ENCODE measurements around the gene PLD1. TPM values are rescaled to one million over a fixed set of nuclear protein-coding genes. Genes with fewer than 3 reads are reported as not detected.

Gene PLD1
- total RNA-seq, 4 donors from 2014 or later = 30.9 to 67.9 (median 56.0) TPM

DNA sequence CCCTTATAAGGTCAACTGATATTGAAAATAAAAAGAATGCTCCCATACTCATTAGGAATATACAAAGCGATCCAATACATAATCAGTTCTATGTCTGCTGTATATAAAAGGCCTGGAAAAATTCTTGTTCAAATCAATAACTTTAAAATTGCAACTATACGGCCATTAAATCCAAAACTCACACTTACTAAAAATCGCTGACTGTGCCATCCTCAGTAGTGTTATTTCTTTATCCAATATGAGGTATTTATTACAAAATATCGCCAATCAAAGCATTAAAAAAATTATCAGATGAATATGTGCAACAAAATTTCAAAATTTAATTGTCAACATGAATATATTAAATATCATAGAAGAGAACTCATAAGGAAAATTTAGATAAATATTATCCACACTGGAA, 146.5 kb downstream of the PLD1 start:
- WGBS, 2 donors = 84 to 93% methylated on average over 4 of the region's 4 CpGs
- peaks cover 0 to 100% (median 7%) of the 10 kb centered on the region in 3 donors for H3K36me3 ChIP-seq

DNA sequence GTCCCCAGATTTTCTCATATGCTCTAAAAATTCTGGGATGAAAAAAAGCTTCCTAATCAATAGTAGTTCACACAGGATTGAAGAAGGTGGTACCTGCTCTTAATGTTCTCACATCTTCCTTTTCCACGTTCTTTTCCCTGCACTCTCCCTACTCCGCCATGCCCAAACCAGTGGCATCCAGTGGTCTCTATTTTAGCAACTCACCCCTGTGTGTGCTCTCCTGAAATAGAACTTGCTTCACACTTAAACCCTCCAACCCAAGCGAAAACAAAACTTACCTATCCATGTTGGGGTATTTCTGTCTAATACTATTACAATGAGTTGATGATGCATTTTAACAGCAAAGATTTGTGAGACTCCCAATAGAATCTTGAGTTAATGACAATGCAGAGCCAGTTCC, 148.8 kb downstream of the PLD1 start:
- 85 to 94% methylated on average over 3 of the region's 3 CpGs for WGBS, 2 donors
- H3K36me3 ChIP-seq = peaks cover 5 to 98% (median 7%) of the 10 kb centered on the region in 3 donors

More for the DNA sequence above, 146.5 kb downstream of the PLD1 start:
- no peak for DNase-seq
- no peak overlapping the region for H3K27ac ChIP-seq
- H3K4me1 ChIP-seq = peaks cover 0 to 22% (median 0%) of the 10 kb centered on the region in 3 donors
- no peak overlapping the region for H3K4me3 ChIP-seq
- H3K27me3 ChIP-seq = no peaks in the 10 kb centered on the region
- no peaks in the 10 kb centered on the region for H3K9me3 ChIP-seq
- intact Hi-C loops (cut with DNase I) = no loop called here
- TF ChIP-seq, protein P1, sequence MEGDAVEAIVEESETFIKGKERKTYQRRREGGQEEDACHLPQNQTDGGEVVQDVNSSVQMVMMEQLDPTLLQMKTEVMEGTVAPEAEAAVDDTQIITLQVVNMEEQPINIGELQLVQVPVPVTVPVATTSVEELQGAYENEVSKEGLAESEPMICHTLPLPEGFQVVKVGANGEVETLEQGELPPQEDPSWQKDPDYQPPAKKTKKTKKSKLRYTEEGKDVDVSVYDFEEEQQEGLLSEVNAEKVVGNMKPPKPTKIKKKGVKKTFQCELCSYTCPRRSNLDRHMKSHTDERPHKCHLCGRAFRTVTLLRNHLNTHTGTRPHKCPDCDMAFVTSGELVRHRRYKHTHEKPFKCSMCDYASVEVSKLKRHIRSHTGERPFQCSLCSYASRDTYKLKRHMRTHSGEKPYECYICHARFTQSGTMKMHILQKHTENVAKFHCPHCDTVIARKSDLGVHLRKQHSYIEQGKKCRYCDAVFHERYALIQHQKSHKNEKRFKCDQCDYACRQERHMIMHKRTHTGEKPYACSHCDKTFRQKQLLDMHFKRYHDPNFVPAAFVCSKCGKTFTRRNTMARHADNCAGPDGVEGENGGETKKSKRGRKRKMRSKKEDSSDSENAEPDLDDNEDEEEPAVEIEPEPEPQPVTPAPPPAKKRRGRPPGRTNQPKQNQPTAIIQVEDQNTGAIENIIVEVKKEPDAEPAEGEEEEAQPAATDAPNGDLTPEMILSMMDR (IDR thresholded peaks at IDR 0.05) = no peak
- TF ChIP-seq POLR2A (IDR thresholded peaks at IDR 0.05) = no peak

DNA sequence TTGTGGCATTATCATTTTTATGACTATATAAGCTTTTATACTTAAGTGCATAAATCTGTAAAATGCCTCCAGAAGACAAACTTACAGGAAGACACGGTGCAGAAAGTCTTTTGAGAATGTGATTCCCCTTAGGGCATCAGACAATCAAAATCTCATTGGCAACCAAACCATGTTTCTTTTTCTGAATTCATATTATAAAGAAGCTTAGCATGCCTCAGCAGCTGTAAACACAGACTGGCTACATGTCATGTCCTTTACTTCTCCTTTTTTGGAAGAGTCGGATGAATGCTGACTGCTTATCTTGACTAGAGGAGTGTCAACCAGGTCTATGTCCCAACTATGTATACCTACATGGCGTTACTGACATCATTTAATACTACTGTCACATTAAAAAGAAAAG, 150.1 kb downstream of the PLD1 start:
- peaks cover 5 to 89% (median 7%) of the 10 kb centered on the region in 3 donors for H3K36me3 ChIP-seq
- no peak for DNase-seq
- peak overlapping the region in 1 of 4 donors; percentile 13 for H3K27ac ChIP-seq
- peaks cover 0 to 27% (median 2%) of the 10 kb centered on the region in 3 donors for H3K4me1 ChIP-seq
- intact Hi-C loops (cut with DNase I) = no loop called here
- 36 to 39% methylated on average over 3 of the region's 3 CpGs for WGBS, 2 donors
- no peak for TF ChIP-seq POLR2A (IDR thresholded peaks at IDR 0.05)
- TF ChIP-seq, protein P1 (IDR thresholded peaks at IDR 0.05) = no peak
- H3K27me3 ChIP-seq = no peaks in the 10 kb centered on the region
- H3K9me3 ChIP-seq = no peaks in the 10 kb centered on the region
- no peak overlapping the region for H3K4me3 ChIP-seq

More for the DNA sequence above, 148.8 kb downstream of the PLD1 start:
- DNase-seq = no peak
- peaks cover 0 to 23% (median 0%) of the 10 kb centered on the region in 3 donors for H3K4me1 ChIP-seq
- no peak overlapping the region for H3K4me3 ChIP-seq
- no peak overlapping the region for H3K27ac ChIP-seq
- no peaks in the 10 kb centered on the region for H3K9me3 ChIP-seq
- intact Hi-C loops (cut with DNase I) = no loop called here
- H3K27me3 ChIP-seq = no peaks in the 10 kb centered on the region
- TF ChIP-seq, protein P1 (IDR thresholded peaks at IDR 0.05) = no peak
- no peak for TF ChIP-seq POLR2A (IDR thresholded peaks at IDR 0.05)

DNA sequence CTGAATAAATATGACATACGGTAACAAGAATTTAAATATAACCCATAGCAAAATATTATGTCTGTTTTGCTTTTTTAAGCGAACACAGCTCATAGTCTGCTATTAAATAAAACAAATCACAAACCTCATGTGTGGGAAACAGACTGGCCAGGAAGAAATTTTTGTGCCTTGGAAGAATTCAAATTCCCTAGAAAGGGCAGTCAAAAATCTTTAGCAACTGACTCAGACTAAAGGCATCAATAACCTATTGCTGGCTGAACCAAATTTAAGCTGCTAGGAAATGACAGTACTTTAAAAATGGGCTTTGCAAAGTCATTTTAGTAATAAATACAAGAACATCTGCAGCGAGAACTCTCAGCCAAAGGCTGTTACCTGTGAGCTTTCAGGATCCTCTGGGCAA, 151.4 kb downstream of the PLD1 start:
- 83 to 91% methylated on average over 3 of the region's 3 CpGs for WGBS, 2 donors
- Histone ChIP-seq H3K4me1 (peaks cover 4 to 40% (median 14%) of the 10 kb centered on the region in 3 donors), H3K9me3 (no peaks in the 10 kb centered on the region), H3K27ac (peak overlapping the region in 1 of 4 donors; percentile 2), H3K4me3 (no peak overlapping the region), H3K36me3 (peaks cover 5 to 79% (median 7%) of the 10 kb centered on the region in 3 donors), H3K27me3 (no peaks in the 10 kb centered on the region)
- intact Hi-C loops (cut with DNase I) = no loop called here
- no peak for TF ChIP-seq POLR2A (IDR thresholded peaks at IDR 0.05)
- DNase-seq = no peak

DNA sequence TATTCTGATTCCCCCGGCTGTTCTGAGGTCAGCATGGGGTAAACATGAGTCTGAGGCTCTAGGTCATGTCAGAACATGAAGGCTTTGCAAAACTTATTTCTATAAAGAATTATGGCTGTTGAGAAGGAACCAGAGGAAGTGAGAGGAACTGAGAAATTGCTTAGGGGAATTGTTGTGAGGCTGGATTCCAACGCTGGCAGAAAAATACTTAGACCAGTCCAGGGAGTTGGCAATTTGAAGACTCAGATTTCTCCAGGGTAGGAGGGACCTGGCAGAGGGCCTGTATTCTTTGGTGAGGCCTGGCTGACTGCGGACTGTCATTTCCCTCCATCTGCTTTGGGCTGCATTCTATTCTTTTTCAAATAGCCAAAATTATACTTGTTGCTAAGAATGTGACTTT, 155.5 kb downstream of the PLD1 start:
- intact Hi-C loops (cut with DNase I) = no loop called here
- TF ChIP-seq, protein P1 (IDR thresholded peaks at IDR 0.05) = no peak
- no peak for TF ChIP-seq POLR2A (IDR thresholded peaks at IDR 0.05)
- WGBS, 2 donors = 5 to 9% methylated on average over 3 of the region's 3 CpGs

More for the DNA sequence above, 155.5 kb downstream of the PLD1 start:
- peaks cover 0 to 69% (median 5%) of the 10 kb centered on the region in 3 donors for H3K36me3 ChIP-seq
- no peaks in the 10 kb centered on the region for H3K9me3 ChIP-seq
- H3K27ac ChIP-seq = peak overlapping the region; percentile 46 to 72 (median 56)
- no peak overlapping the region for H3K4me3 ChIP-seq
- no peak for DNase-seq
- H3K4me1 ChIP-seq = peaks cover 4 to 30% (median 15%) of the 10 kb centered on the region in 3 donors
- no peaks in the 10 kb centered on the region for H3K27me3 ChIP-seq

Data from esophagus squamous epithelium (tissue), 5 donors.